WTC11 (cell line): Measurements from ENCODE around the gene HAPSTR1. TPM values are rescaled to one million over a fixed set of nuclear protein-coding genes. Genes with fewer than 3 reads are reported as not detected.

Experiments used
- ATAC-seq: fragments of 200-7000 bp; cut with Tn5 transposase; 2 replicates; pipeline ENCODE4 v1.10.0; 2021; ENCODE audit warnings: mild to moderate bottlenecking, moderate library complexity
- CTCF ChIA-PET: fragments of 300-600 bp; sonication (Branson Sonifier 250); formaldehyde crosslinking; loops from one replicate; lab custom pipeline; 2021; ENCODE audit warnings: antibody characterized with exemption; lab: Charles Lee
- POLR2A ChIA-PET: fragments of 350-600 bp; sonication (Branson Sonifier 250); formaldehyde crosslinking; loops from one replicate; lab custom pipeline; 2021; ENCODE audit warnings: antibody characterized with exemption; lab: Charles Lee
- DNase-seq: peaks from one replicate; pipeline ENCODE4 v3.0.0; 2021; ENCODE audit warnings: low spot score
- H3K27ac Mint-ChIP-seq: 2 replicates; pipeline ENCODE4 v1.8.0; 2021; ENCODE audit warnings: mixed read lengths
- H3K27me3 Mint-ChIP-seq: 2 replicates; pipeline ENCODE4 v1.8.0; 2021; ENCODE audit warnings: low read depth, mild to moderate bottlenecking, moderate library complexity, mixed read lengths
- H3K36me3 Mint-ChIP-seq: 2 replicates; pipeline ENCODE4 v1.8.0; 2021; ENCODE audit warnings: mixed read lengths
- H3K4me1 Mint-ChIP-seq: 2 replicates; pipeline ENCODE4 v1.8.0; 2022; ENCODE audit warnings: mixed read lengths
- H3K4me3 Mint-ChIP-seq: 2 replicates; pipeline ENCODE4 v1.8.0; 2021; ENCODE audit warnings: mild to moderate bottlenecking, moderate library complexity, mixed read lengths
- H3K9me3 Mint-ChIP-seq: 2 replicates; pipeline ENCODE4 v1.8.0; 2021; ENCODE audit warnings: mixed read lengths
- AR ChIP-seq: fragments of 250-450 bp; sonication (Bioruptor Pico); IDR thresholded peaks from 2 replicates; pipeline ENCODE4 v1.9.0; 2021; ENCODE audit warnings: mild to moderate bottlenecking
- ATF6 ChIP-seq: sonication (generic); formaldehyde crosslinking; IDR thresholded peaks from 2 replicates; pipeline ENCODE4 v1.8.1; 2023; ENCODE audit warnings: mild to moderate bottlenecking, missing genetic modification reagents
- CBFB ChIP-seq: sonication (generic); formaldehyde crosslinking; IDR thresholded peaks from 2 replicates; pipeline ENCODE4 v1.8.1; 2022; ENCODE audit warnings: mild to moderate bottlenecking, low read depth, missing genetic modification reagents
- CREB1 ChIP-seq: sonication (generic); formaldehyde crosslinking; IDR thresholded peaks from 2 replicates; pipeline ENCODE4 v1.8.0; 2023; ENCODE audit warnings: mild to moderate bottlenecking, missing genetic modification reagents
- ERG ChIP-seq: fragments of 250-450 bp; sonication (Bioruptor Pico); IDR thresholded peaks from 2 replicates; pipeline ENCODE4 v1.8.0; 2021; ENCODE audit warnings: mild to moderate bottlenecking
- FOXJ3 ChIP-seq: sonication (generic); formaldehyde crosslinking; IDR thresholded peaks from 2 replicates; pipeline ENCODE4 v1.9.0; 2021; ENCODE audit warnings: missing genetic modification reagents, mild to moderate bottlenecking, borderline replicate concordance
- GTF2I ChIP-seq: fragments of 250-450 bp; sonication (Bioruptor Pico); conservative IDR thresholded peaks from 2 replicates; pipeline ENCODE4 v1.4.0; 2021; ENCODE audit warnings: mild to moderate bottlenecking
- JAZF1 ChIP-seq: fragments of 250-450 bp; sonication (Bioruptor Pico); IDR thresholded peaks from 2 replicates; pipeline ENCODE4 v1.9.0; 2021; ENCODE audit warnings: moderate library complexity, mild to moderate bottlenecking, inconsistent platforms
- MXD4 ChIP-seq: fragments of 250-450 bp; sonication (Bioruptor Pico); IDR thresholded peaks from 2 replicates; pipeline ENCODE4 v1.8.0; 2021; ENCODE audit warnings: mild to moderate bottlenecking, moderate library complexity, borderline replicate concordance
- NFE2L1 ChIP-seq: sonication (generic); formaldehyde crosslinking; IDR thresholded peaks from 2 replicates; pipeline ENCODE4 v1.8.1; 2023; ENCODE audit warnings: missing genetic modification reagents
- NFYB ChIP-seq: sonication (generic); formaldehyde crosslinking; conservative IDR thresholded peaks from 2 replicates; pipeline ENCODE4 v1.8.0; 2022; ENCODE audit warnings: low read depth, missing genetic modification reagents
- PRDM15 ChIP-seq: sonication (generic); formaldehyde crosslinking; IDR thresholded peaks from 2 replicates; pipeline ENCODE4 v1.8.0; 2022; ENCODE audit warnings: missing genetic modification reagents
- RELA ChIP-seq: sonication (generic); formaldehyde crosslinking; IDR thresholded peaks from 2 replicates; pipeline ENCODE4 v1.8.1; 2022; ENCODE audit warnings: missing genetic modification reagents, mild to moderate bottlenecking, borderline replicate concordance
- RORB ChIP-seq: fragments of 250-450 bp; sonication (Bioruptor Pico); IDR thresholded peaks from 2 replicates; pipeline ENCODE4 v1.9.0; 2021; ENCODE audit warnings: mild to moderate bottlenecking
- SOX15 ChIP-seq: fragments of 250-450 bp; sonication (Bioruptor Pico); IDR thresholded peaks from 2 replicates; pipeline ENCODE4 v1.9.0; 2021; ENCODE audit warnings: mild to moderate bottlenecking
- SP1 ChIP-seq: sonication (generic); formaldehyde crosslinking; conservative IDR thresholded peaks from 2 replicates; pipeline ENCODE4 v1.8.1; 2022; ENCODE audit warnings: missing genetic modification reagents
- TCF7 ChIP-seq: sonication (generic); formaldehyde crosslinking; IDR thresholded peaks from 2 replicates; pipeline ENCODE4 v1.8.0; 2022; ENCODE audit warnings: mild to moderate bottlenecking, low read depth, missing genetic modification reagents, moderate library complexity
- ZNF263 ChIP-seq: sonication (generic); formaldehyde crosslinking; IDR thresholded peaks from 2 replicates; pipeline ENCODE4 v1.8.1; 2022; ENCODE audit warnings: low read depth, mild to moderate bottlenecking, moderate library complexity, missing genetic modification reagents
- ZNF532 ChIP-seq: fragments of 250-450 bp; sonication (Bioruptor Pico); IDR thresholded peaks from 2 replicates; pipeline ENCODE4 v1.9.0; 2021; ENCODE audit warnings: mild to moderate bottlenecking, borderline replicate concordance
- total RNA-seq: library from RNA; stranded (reverse); gene quantifications from 3 replicates; pipeline ENCODE4 v1.2.3, GENCODE V29; 2021
- TF ChIP-seq, protein P1 (sequence below): sonication (generic); formaldehyde crosslinking; IDR thresholded peaks from 2 replicates; pipeline ENCODE4 v1.8.0; 2023; ENCODE audit warnings: mild to moderate bottlenecking, missing genetic modification reagents

The HAPSTR1 gene
- total RNA-seq, 1 experiment from 2014 or later = 54.3 TPM

GRCh38 chr16:9060225-9060624 is 31.2 kb upstream of the HAPSTR1 start (continued):
- TF ChIP-seq AR (CRISPR knock-in tag) = no peak
- no peak for TF ChIP-seq ZNF263 (CRISPR knock-in tag)
- no peak for TF ChIP-seq JAZF1 (CRISPR knock-in tag)
- no peak for TF ChIP-seq CBFB
- TF ChIP-seq SP1 = no peak

DNA sequence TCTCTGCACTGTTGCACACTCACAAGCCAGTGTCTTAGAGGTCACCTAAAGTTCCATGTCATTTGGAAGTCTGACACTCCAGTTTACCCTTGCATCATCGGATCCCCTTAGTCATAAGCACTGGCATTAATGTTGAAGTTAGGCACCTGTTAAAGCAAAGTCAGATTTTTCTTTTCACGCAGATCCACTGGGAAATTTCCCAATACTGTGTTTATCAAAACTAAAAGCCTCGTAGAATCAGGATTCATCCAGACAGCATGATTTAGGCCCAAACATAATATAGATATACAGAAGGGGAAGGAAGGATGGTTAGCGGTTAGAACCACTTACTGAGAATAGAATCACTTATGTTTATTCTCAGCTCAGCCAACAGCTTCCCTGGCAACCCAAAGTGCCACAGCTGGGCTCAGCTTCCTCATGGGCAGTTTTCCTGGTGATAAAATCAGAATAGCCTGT is 30.1 kb upstream of the HAPSTR1 start:
- Mint-ChIP-seq H3K4me3 (no peak overlapping the region), H3K9me3 (no peaks in the 10 kb centered on the region), H3K27ac (peak overlapping the region; percentile 55; the same call in 1 of the 2 replicates), H3K36me3 (no peaks in the 10 kb centered on the region), H3K27me3 (no peaks in the 10 kb centered on the region), H3K4me1 (no peaks in the 10 kb centered on the region)
- CTCF ChIA-PET = interaction anchor here (1.7 to 2.7 kb wide), 2 partner anchors 11 to 53 kb away, joined by 4 to 11 read pairs; no protein-coding TSS in a partner anchor
- no peak for ATAC-seq
- no peak for TF ChIP-seq RELA
- TF ChIP-seq MXD4 (CRISPR knock-in tag) = no peak
- no peak for TF ChIP-seq RORB (CRISPR knock-in tag)
- TF ChIP-seq NFE2L1 (CRISPR knock-in tag) = no peak
- no peak for TF ChIP-seq PRDM15 (CRISPR knock-in tag)
- TF ChIP-seq NFYB (CRISPR knock-in tag) = no peak
- no peak for TF ChIP-seq GTF2I (CRISPR knock-in tag)
- no peak for TF ChIP-seq SOX15 (CRISPR knock-in tag)
- TF ChIP-seq ERG (CRISPR knock-in tag) = no peak
- TF ChIP-seq, protein P1, sequence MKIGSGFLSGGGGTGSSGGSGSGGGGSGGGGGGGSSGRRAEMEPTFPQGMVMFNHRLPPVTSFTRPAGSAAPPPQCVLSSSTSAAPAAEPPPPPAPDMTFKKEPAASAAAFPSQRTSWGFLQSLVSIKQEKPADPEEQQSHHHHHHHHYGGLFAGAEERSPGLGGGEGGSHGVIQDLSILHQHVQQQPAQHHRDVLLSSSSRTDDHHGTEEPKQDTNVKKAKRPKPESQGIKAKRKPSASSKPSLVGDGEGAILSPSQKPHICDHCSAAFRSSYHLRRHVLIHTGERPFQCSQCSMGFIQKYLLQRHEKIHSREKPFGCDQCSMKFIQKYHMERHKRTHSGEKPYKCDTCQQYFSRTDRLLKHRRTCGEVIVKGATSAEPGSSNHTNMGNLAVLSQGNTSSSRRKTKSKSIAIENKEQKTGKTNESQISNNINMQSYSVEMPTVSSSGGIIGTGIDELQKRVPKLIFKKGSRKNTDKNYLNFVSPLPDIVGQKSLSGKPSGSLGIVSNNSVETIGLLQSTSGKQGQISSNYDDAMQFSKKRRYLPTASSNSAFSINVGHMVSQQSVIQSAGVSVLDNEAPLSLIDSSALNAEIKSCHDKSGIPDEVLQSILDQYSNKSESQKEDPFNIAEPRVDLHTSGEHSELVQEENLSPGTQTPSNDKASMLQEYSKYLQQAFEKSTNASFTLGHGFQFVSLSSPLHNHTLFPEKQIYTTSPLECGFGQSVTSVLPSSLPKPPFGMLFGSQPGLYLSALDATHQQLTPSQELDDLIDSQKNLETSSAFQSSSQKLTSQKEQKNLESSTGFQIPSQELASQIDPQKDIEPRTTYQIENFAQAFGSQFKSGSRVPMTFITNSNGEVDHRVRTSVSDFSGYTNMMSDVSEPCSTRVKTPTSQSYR = no peak
- TF ChIP-seq TCF7 = no peak
- TF ChIP-seq FOXJ3 = no peak
- no peak for TF ChIP-seq ZNF532 (CRISPR knock-in tag)
- TF ChIP-seq CREB1 (CRISPR knock-in tag) = no peak
- no peak for TF ChIP-seq ATF6 (CRISPR knock-in tag)
- POLR2A ChIA-PET = no interaction called here
- DNase-seq = no peak
